GM19035 (cell line): ENCODE measurements around the gene OR2B3.
"Not testable (repeated sequence)": the region's sequence is repeated elsewhere in the genome, so short reads cannot be mapped to it uniquely, and the experiment has no call there.

ENCODE experiments used
- ATAC-seq: cut with Tn5 transposase; IDR thresholded peaks from one replicate; pipeline ENCODE4 v1.9.1; 2021; ENCODE audit not compliant: unreplicated experiment

OR2B3 gene, protein sequence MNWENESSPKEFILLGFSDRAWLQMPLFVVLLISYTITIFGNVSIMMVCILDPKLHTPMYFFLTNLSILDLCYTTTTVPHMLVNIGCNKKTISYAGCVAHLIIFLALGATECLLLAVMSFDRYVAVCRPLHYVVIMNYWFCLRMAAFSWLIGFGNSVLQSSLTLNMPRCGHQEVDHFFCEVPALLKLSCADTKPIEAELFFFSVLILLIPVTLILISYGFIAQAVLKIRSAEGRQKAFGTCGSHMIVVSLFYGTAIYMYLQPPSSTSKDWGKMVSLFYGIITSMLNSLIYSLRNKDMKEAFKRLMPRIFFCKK

DNA sequence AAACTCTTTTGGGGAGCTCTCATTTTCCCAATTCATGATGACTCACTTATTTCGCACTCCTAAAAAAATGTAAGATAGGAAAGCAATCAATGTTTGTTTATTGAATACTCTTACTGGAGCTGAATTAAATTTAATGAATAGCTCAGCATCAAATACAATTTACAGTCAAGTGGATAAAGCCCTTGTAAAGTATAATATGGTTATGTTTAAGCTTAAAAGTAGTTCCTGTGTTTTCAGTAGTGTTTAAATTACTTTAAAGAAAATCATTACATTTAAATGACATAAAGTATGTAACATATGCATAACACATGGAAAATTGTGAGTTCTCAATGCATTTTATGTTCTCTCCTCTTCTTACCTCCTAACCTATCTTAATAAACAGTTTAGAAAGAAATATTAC, at the start of gene OR2B3:
OR2B3 (minus strand) TSS at position 101 of the 400 bp plus-strand sequence; CDS start at position 36, 65 bp downstream.
- no peak for ATAC-seq

DNA sequence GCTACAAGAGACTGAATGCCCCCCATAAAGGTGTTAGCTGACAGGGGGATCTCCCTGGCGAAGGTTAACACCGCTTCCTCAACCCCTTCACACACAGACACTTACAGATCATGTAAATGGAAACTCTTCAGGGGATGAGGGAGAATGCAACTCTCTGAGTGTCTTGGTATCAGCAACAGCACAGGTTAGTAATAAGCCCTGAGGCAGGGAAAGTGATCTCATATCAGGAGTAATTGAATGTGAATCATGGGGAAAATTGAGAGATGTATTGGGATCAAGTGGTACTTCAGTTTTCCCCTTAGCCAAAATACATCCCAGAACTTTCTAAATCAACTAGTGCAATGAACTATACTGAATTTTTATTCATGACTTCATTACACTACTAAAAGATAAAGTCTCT, 44.6 kb upstream of the OR2B3 start:
- no peak for ATAC-seq

DNA sequence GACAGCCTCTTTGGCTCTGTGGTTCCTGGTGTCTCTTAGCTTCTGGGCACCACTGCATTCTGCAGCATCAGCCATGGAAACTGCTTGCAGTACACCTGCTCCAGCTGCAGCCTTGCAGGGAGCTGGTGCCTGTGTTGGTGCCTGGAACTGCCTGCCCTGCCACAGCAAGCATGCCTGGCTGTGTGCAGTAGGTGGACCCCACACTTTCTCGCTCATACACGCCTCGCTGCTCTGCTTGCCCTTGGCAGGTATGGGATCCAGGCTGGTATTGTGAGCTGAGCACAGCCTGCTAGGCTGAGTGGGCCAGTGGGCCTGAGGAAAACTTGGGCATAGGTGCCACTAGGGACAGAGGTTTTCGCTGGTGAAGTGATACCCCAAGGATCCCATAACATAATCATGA, 43.5 kb upstream of the OR2B3 start:
- ATAC-seq = no peak

DNA sequence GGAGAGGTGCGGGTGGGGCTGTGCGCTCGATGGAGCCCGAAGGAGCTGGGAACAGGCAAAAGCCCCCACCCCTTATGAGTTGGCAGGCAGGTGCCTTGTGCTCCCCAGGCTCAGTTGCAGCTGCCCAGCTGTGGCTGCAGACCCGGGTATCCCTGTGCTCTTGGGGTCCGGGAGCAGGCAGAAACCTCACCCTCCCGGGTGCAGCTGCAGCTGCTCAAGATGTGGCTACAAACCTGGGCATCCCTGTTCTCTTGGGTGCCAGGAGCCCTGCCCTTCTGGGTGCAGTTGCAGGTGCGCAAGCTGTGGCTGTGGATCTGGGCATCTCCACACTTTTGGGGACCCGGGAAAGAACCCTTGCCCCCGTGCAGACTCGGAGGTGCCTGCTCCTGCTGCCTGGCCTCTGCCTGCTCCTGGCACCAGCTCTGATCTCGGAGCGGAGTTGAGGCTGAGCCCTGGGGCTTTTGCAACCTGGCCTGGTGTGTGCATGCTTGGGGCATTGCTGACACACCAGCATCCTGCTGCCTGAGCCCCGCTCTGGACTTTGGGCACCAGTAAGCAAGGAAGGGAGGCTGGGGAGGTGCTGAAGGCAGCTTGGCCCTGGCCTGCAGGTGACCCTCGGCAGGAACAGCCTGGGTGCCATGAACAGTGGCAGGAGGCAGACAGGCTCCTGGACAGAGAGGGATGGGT, 42.4 kb upstream of the OR2B3 start:
- no peak for ATAC-seq

DNA sequence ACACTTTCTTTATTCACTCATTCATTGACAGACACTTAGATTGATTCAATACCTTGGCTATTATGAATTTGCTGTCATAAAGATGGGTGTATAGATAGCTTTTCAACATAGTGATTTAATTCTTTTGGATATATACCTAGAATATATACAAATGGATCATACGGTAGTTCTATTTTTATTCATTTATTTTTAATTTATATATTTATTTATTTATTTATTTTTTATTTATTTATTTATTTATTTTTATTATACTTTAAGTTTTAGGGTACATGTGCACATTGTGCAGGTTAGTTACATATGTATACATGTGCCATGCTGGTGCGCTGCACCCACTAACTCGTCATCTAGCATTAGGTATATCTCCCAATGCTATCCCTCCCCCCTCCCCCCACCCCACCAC, 27.9 kb upstream of the OR2B3 start:
- ATAC-seq = not testable (repeated sequence)

DNA sequence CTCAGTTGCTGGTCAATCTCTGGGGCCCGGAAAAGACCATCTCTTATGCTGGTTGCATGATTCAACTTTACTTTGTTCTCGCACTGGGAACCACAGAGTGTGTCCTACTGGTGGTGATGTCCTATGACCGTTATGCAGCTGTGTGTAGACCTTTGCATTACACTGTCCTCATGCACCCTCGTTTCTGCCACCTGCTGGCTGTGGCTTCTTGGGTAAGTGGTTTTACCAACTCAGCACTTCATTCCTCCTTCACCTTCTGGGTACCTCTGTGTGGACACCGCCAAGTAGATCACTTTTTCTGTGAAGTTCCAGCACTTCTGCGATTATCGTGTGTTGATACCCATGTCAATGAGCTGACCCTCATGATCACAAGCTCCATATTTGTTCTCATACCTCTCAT, 25.0 kb upstream of the OR2B3 start:
- no peak for ATAC-seq

DNA sequence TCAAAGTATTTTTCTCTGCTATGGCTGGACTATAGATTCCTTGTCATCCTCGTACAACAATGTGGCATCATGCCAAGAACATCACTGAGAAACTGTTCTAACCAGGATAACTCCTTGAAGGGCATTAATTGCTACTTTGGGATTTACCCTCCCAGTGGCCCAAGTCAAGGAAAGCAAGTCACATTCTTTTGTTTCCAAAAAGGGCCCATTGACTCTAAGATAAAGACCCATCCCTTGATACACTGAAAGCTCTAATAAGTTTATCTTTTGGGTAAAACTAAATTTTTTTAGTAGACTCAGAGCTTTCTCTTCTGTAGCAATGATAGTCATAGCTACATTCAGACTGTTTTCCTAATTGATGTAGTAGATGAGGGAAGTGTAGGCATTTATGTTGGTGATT, 20.6 kb upstream of the OR2B3 start, which contains the start of gene OR2J3:
OR2J3 (plus strand) TSS at position 301 of the 400 bp plus-strand sequence. CDS start 3,833 bp downstream, outside the sequence.
- no peak for ATAC-seq

DNA sequence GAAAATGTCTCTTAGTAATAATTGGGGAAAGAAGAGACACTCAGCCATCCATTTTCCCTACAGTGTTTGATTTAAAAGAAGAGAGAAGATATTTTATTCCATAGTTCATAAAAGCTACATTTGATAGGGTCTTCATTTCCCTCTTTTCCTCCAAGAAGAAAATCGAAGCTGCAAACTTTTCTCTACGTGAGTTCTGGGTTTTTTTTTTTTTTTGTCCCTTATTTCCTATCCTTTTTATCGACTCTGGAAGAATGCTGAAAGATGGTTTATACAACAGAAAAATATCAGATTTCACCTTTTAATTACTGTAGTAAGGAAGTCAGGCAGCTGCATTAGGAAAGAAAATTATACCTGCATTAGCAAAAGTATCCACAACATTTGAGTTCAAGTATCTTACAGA, 12.1 kb upstream of the OR2B3 start, which contains the start of gene OR2J1:
OR2J1 (plus strand) TSS at position 301 of the 400 bp plus-strand sequence. CDS start 1,453 bp downstream, outside the sequence.
- no peak for ATAC-seq

DNA sequence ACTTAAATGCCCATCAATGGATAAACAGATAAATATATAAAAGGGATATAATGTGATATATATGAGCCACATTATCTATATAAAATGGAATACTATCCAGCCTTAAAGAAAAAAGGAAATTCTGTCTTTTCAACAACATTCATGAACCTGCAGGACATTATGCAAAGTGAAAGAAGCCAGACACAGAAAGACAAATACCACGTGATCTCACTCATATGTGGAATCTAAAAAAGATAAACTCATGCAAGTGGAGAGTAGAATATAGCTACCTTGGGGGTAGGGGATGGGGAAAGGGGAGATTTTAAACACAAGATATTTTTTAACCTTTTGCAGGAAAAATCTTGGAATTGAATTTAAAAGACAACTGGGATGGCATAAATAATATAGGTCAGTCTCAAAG, 10.7 kb upstream of the OR2B3 start:
- ATAC-seq = no peak

DNA sequence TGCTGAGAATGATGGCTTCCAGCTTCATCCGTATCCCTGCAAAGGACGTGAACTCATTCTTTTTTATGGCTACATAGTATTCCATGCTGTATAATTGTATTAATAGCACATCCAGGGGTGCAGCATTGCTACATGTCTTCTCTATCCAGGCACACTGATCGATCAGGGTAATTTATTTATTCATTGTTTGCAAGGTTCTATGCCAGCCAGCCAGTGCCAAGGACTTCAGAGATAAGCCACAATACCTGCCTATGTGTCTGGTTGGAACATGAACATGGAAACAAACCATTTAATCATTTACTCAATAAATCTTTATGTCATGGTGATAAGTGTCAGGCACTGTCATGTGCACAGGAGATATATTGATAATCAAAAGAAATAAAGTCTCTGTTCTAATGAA, 5.8 kb upstream of the OR2B3 start:
- no peak for ATAC-seq

DNA sequence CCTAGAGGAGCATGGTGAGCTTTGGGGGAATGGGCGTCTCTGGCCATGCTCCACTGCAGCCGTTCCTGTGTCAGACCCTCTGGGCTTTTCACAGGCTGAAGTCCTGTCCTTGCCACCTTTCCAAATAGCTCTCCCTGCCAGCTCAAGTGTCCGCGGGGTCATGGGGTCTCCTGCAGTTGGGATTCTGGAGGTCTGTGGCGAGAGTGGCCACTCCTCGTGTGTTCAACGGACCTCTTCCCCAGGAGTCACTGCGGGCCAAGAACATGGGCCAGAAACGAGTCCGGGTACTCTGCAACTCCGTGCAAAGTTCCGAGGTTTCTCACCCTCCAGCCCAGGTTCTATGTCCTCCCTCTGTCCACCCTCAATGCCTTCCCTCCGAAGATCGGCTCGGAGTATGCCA, 4.7 kb downstream of the OR2B3 start:
- ATAC-seq = no peak

DNA sequence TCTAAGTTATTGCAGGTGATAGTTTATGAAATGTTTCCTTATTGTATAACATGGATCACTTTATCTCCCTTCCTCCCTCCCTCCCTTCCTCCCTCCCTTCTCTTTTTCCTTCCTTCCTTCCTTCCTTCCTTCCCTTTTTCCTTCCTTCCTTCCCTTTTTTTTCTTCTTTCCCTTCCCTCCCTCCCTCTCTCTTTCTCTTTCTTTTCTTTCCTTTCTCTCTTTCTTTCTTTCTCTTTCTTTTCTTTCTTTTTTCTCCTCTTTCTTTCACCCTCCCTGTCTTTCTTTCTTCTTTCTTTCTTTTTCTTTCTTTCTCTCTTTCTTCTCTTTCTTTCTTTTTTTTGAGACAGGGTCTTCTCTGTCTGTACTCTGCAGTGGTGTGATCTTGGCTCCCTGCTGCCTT, 5.8 kb downstream of the OR2B3 start:
- no peak for ATAC-seq

DNA sequence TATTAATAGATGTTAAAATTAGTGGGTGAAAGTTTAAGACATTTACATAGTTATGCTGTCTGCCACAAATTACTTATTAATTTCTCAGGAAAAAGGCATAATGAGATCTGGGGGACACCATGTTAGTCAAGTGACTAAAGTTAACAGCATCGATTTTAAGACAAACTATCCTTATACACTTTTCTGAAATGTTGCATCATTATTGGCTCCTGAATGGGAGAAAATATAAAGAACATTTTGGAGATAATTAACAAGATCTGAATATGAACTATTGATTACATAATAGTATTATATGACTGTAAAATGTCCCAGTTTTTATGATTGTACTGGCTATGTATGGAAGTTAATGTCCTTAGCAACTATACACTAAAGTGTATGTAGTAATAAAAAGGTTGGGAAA, 7.9 kb downstream of the OR2B3 start:
- ATAC-seq = no peak

DNA sequence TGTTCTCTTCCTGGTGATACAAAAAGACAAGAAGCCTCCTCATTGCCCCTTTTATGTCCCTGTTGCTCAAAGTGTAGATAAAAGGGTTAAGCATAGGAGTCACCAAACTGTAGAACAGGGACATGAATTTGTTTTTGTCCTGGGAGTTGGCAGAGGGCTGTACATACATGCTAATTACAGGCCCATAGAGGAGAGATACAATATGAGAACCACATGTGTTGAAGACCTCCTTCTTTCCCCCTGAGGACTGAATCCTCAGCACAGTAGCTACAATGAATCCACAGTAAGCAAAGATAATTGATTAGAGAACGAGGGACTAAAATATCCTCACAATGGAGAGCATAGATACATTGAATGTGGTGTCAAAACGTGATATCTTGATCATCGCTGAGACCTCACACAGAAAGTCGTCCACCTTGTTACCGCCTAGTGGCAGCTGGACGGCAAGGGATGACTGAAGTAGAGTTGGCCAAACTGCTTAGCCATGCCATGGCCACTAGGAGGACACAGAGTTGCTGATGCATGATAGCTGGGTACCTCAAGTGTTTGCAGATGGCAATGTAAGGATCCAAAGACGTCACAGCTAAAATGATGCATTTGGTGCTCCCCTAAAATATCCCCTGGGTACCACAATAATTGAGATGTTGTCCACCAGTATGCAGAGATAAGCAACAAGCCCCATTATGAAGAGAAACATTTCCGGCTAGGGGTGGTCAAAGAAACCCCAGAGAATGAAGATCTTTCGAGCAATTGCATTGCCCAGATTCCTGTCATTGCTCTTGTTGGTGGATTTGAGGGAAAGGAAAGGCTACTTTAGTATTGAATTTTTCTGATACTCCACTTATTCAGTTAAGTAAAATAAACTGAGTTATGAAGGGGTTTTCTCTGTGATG, 15.0 kb downstream of the OR2B3 start:
- ATAC-seq = no peak

DNA sequence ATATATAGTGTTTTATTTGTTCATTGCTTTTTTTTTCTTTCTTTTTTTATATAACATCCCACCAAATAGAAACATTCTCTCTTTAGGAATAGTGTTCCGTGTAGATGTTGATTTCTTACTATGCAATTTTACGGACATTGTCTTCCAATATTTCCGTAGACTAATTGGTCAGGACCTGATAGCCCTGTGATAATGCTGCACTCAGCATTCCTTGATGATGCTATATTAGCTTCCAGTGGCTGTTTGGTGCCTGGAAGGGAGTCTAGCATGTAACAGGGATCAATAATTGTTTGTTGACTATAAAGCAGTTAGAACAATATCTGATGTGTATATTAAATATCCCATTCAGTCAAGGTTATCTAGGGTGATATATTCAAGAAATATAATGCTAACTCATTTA, 35.4 kb downstream of the OR2B3 start:
- ATAC-seq = no peak

DNA sequence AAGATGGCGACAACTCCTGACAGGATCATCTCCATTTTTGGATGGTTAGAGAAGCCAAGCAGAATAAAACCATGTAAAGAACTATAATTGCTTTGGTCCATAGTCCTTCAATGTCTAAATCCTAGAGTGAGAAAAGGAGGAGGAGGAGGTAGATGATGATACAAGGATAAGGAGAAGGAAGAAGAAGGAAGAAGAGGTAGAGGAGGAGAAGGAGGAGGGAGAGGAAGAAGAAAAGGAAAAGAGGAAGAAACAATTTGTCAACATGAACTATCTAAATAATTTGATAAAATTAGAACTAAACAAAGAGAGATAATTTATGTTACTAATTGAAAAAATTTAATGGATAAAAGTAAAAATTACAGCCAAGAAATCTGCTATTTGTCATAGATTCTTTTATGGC, 42.0 kb downstream of the OR2B3 start, which contains the start of gene OR2W1:
OR2W1 (minus strand) TSS at position 101 of the 400 bp plus-strand sequence; CDS start at position 101, 0 bp downstream.
- no peak for ATAC-seq
